K562 (cell line): ENCODE measurements around the gene SLC3A2. TPM values are rescaled to one million over a fixed set of nuclear protein-coding genes. Genes with fewer than 3 reads are reported as not detected.

Experiments
- ATF3 ChIP-seq, 2 experiments: fragments of 450-650 bp in 1 of 2; sonication (generic) in 1 of 2; formaldehyde crosslinking in 1 of 2; IDR thresholded peaks in 1 of 2; conservative IDR thresholded peaks in 1 of 2; 2 replicates each; pipeline versions ENCODE4 v1.6.1 to v1.8.1; 2016 to 2023; ENCODE audit warnings: mild to moderate bottlenecking in 2 of 2, moderate library complexity in 2 of 2, inconsistent platforms in 1 of 2, missing genetic modification reagents in 1 of 2
- CBFA2T3 ChIP-seq: fragments of 450-650 bp; IDR thresholded peaks from 2 replicates; pipeline ENCODE4 v1.6.1; 2017
- GTF2B ChIP-seq: IDR thresholded peaks from 2 replicates; pipeline ENCODE4 v1.6.1; 2011; ENCODE audit not compliant: insufficient read length; ENCODE audit errors: extremely low read depth
- PRMT5 ChIP-seq: sonication (generic); formaldehyde crosslinking; IDR thresholded peaks from 2 replicates; pipeline ENCODE4 v1.5.0; 2020; ENCODE audit warnings: missing genetic modification reagents
- RCOR1 ChIP-seq, 2 experiments: IDR thresholded peaks; 2 replicates each; pipeline ENCODE4 v1.6.1; 2012; ENCODE audit warnings: low read depth in 2 of 2, low read length in 2 of 2, borderline replicate concordance in 1 of 2, improper control_type of control experiment in 1 of 2
- RHOXF2B ChIP-seq: fragments of 250-450 bp; sonication (Bioruptor Pico); conservative IDR thresholded peaks from 2 replicates; pipeline ENCODE4 v1.5.1; 2021
- TCF7 ChIP-seq: sonication (generic); IDR thresholded peaks from 2 replicates; pipeline ENCODE4 v1.6.1; 2016; ENCODE audit warnings: antibody characterized with exemption, borderline replicate concordance
- ZNF444 ChIP-seq: fragments of 250-450 bp; sonication (Bioruptor Pico); IDR thresholded peaks from 2 replicates; pipeline ENCODE4 v1.4.0; 2020; ENCODE audit warnings: mild to moderate bottlenecking, moderate library complexity
- polyA plus RNA-seq, 8 experiments: library from polyadenylated mRNA; depleted of rRNA in 4 of 8; stranded (reverse) in 5 of 8; unstranded in 3 of 8; fragments of >200 nt; fragmentation: Nextera tagmentation in 2 of 8; fragmentation: Illumina TruSeq in 1 of 8; extraction: Ambion mirVana in 2 of 8; extraction: Trizol in 1 of 8; gene quantifications; 2 replicates each; pipeline versions ENCODE4 v1.2.1 to v1.2.3, GENCODE V29; 2011 to 2014; ENCODE audit warnings: inconsistent platforms in 1 of 8, missing spikeins in 1 of 8
- total RNA-seq, 7 experiments: library from RNA; depleted of rRNA in 6 of 7; stranded (reverse); fragments of >200 nt in 6 of 7; fragmentation: Illumina TruSeq in 2 of 7; extraction: Trizol in 2 of 7; gene quantifications; 2 replicates each; pipeline versions ENCODE4 v1.2.1 to v1.2.3, GENCODE V29; 2011 to 2021; ENCODE audit warnings: low replicate concordance in 1 of 7

The SLC3A2 gene
- total and polyA plus RNA-seq, 9 of the 15 experiments (the other 6 are each of a cell fraction or from before 2014, with no cell fraction given) = 20.0 to 296 (median 214) TPM

GRCh38 chr11:62839050-62839945 is 41.4 kb upstream of the SLC3A2 start, which contains the start of gene WDR74 (continued):
- no peak for TF ChIP-seq GTF2B
- TF ChIP-seq RHOXF2B (CRISPR knock-in tag) = no peak
- no peak for TF ChIP-seq PRMT5 (CRISPR knock-in tag)
- no peak for TF ChIP-seq ATF3 (IDR thresholded peaks at IDR 0.05)
- TF ChIP-seq ATF3 (CRISPR knock-in tag; conservative IDR thresholded peaks at IDR 0.05) = peak; percentile 82; the same call in 1 of the 2 replicates
- peak in 1 of 2 experiments; percentile 18; a peak in 2 of 4 replicates for TF ChIP-seq RCOR1 (IDR thresholded peaks at IDR 0.05; ENCODE audit: borderline replicate concordance in 1 of 2, low read depth in 2 of 2, low read length in 2 of 2)
- no peak for TF ChIP-seq ZNF444 (CRISPR knock-in tag)
- no peak for TF ChIP-seq CBFA2T3
- TF ChIP-seq TCF7 = peak; percentile 61; the same call in 1 of the 2 replicates
